Activated naive CD4-positive, alpha-beta T cell treated with anti-CD3 and anti-CD28 coated beads for 36 hours (primary cell): ENCODE data around the gene CELA1. TPM values are rescaled to one million over a fixed set of nuclear protein-coding genes. Genes with fewer than 3 reads are reported as not detected.
"Not testable (repeated sequence)": the region's sequence is repeated elsewhere in the genome, so short reads cannot be mapped to it uniquely, and the experiment has no call there.

Source experiments
- CTCF ChIA-PET: fragments of 350-600 bp; sonication (Branson Sonifier 250); formaldehyde crosslinking; loops from one replicate; lab custom pipeline; 2021; ENCODE audit warnings: antibody characterized with exemption; lab: Charles Lee
- DNase-seq: peaks from one replicate; pipeline ENCODE4 v3.0.0-alpha.2; 2020
- H3K27ac Mint-ChIP-seq: one replicate; pipeline ENCODE4 v1.8.0; 2021; ENCODE audit warnings: mild to moderate bottlenecking, mixed read lengths
- H3K27me3 Mint-ChIP-seq: one replicate; pipeline ENCODE4 v1.8.0; 2021; ENCODE audit warnings: low read depth, mixed read lengths
- H3K36me3 Mint-ChIP-seq: one replicate; pipeline ENCODE4 v1.8.0; 2021; ENCODE audit warnings: low read depth, mixed read lengths
- H3K4me1 Mint-ChIP-seq: one replicate; pipeline ENCODE4 v1.8.0; 2021; ENCODE audit warnings: low read depth, mixed read lengths
- H3K4me3 Mint-ChIP-seq: one replicate; pipeline ENCODE4 v1.8.0; 2021; ENCODE audit warnings: mild to moderate bottlenecking, moderate library complexity, mixed read lengths
- H3K9me3 Mint-ChIP-seq: one replicate; pipeline ENCODE4 v1.8.0; 2021; ENCODE audit warnings: mixed read lengths
- intact Hi-C: fragments of 100-400 bp; cut with micrococcal nuclease; formaldehyde crosslinking; loops from one replicate; pipeline ENCODE4 v1.15.1; 2023
- total RNA-seq, 2 experiments: library from RNA; stranded (reverse); gene quantifications; one replicate each; pipeline ENCODE4 v1.2.3, GENCODE V29; 2021

The CELA1 gene
- total RNA-seq, 2 experiments from 2014 or later, result 0.29 TPM; not detected in 1

- H3K27me3 Mint-ChIP-seq, DNase-seq, H3K9me3 Mint-ChIP-seq, H3K4me3 Mint-ChIP-seq, H3K27ac Mint-ChIP-seq, intact Hi-C loops, H3K36me3 Mint-ChIP-seq: not testable (repeated sequence)
- peaks cover 14% of the 10 kb centered on the region for H3K4me1 Mint-ChIP-seq
- CTCF ChIA-PET, result interaction anchor here (1.1 to 1.3 kb wide), 2 partner anchors 17 to 66 kb away, joined by 3 to 4 read pairs; no protein-coding TSS in a partner anchor
Measured at GRCh38 chr12:51337336-51337735, 9.1 kb downstream of the CELA1 start.

GRCh38 chr12:51335931-51336330, 10.5 kb downstream of the CELA1 start:
- H3K4me1 Mint-ChIP-seq, result peaks cover 8% of the 10 kb centered on the region
- no peak for DNase-seq
- no peaks in the 10 kb centered on the region for H3K9me3 Mint-ChIP-seq
- no peaks in the 10 kb centered on the region for H3K27me3 Mint-ChIP-seq
- intact Hi-C loops, result loop anchor here (1.0 kb wide), 1 partner anchor 29 kb away; no protein-coding TSS in a partner anchor
- H3K4me3 Mint-ChIP-seq, result no peak overlapping the region
- no peaks in the 10 kb centered on the region for H3K36me3 Mint-ChIP-seq
- CTCF ChIA-PET, result interaction anchor here (0.7 to 1.8 kb wide), 2 partner anchors 67 to 159 kb away, joined by 3 to 5 read pairs; no protein-coding TSS in a partner anchor
- no peak overlapping the region for H3K27ac Mint-ChIP-seq

- Mint-ChIP-seq H3K9me3 (no peaks in the 10 kb centered on the region), H3K4me3 (no peak overlapping the region), H3K4me1 (peaks cover 14% of the 10 kb centered on the region), H3K36me3 (no peaks in the 10 kb centered on the region), H3K27ac (no peak overlapping the region), H3K27me3 (no peaks in the 10 kb centered on the region)
- CTCF ChIA-PET, result interaction anchor here (0.6 kb wide), 1 partner anchor 292 kb away, joined by 3 read pairs; no protein-coding TSS in a partner anchor
- DNase-seq, result no peak
- intact Hi-C loops, result no loop called here
Measured at GRCh38 chr12:51334764-51335163, 11.7 kb downstream of the CELA1 start.

GRCh38 chr12:51333536-51333935, 12.9 kb downstream of the CELA1 start:
- no peaks in the 10 kb centered on the region for H3K9me3 Mint-ChIP-seq
- no peaks in the 10 kb centered on the region for H3K27me3 Mint-ChIP-seq
- intact Hi-C loops, result no loop called here
- CTCF ChIA-PET, result interaction anchor here (0.6 kb wide), 1 partner anchor 87 kb away, joined by 4 read pairs; no protein-coding TSS in a partner anchor
- no peak overlapping the region for H3K27ac Mint-ChIP-seq
- no peak for DNase-seq
- H3K36me3 Mint-ChIP-seq, result no peaks in the 10 kb centered on the region
- peaks cover 26% of the 10 kb centered on the region for H3K4me1 Mint-ChIP-seq
- no peak overlapping the region for H3K4me3 Mint-ChIP-seq

GRCh38 chr12:51330186-51330585, 16.3 kb downstream of the CELA1 start:
- Mint-ChIP-seq H3K4me1 (peaks cover 52% of the 10 kb centered on the region), H3K4me3 (no peak overlapping the region)

GRCh38 chr12:51329742-51330141, 16.7 kb downstream of the CELA1 start:
- Mint-ChIP-seq H3K36me3 (peaks cover 2% of the 10 kb centered on the region), H3K27me3 (no peaks in the 10 kb centered on the region), H3K27ac (peak overlapping the region; percentile 2), H3K4me1 (peaks cover 56% of the 10 kb centered on the region), H3K4me3 (peak overlapping the region; percentile 14), H3K9me3 (no peaks in the 10 kb centered on the region)
- intact Hi-C loops, result loop anchor here (1.0 to 10.0 kb wide), 5 partner anchors 7 to 925 kb away; partner anchors contain the start of genes ATF1, LARP4 and LETMD1
- CTCF ChIA-PET, result interaction anchor here (0.8 to 3.7 kb wide), 4 partner anchors 11 to 77 kb away, joined by 3 to 49 read pairs (median 6); no protein-coding TSS in a partner anchor
- DNase-seq, result peak; percentile 61

More at GRCh38 chr12:51330186-51330585, 16.3 kb downstream of the CELA1 start:
- Mint-ChIP-seq H3K36me3 (no peaks in the 10 kb centered on the region), H3K27ac (no peak overlapping the region), H3K9me3 (no peaks in the 10 kb centered on the region), H3K27me3 (no peaks in the 10 kb centered on the region)
- CTCF ChIA-PET, result interaction anchor here (0.8 to 3.7 kb wide), 4 partner anchors 11 to 77 kb away, joined by 3 to 49 read pairs (median 6); no protein-coding TSS in a partner anchor
- intact Hi-C loops, result loop anchor here (1.0 kb wide), 1 partner anchor 8 kb away; no protein-coding TSS in a partner anchor
- DNase-seq, result no peak

GRCh38 chr12:51328587-51328986, 17.9 kb downstream of the CELA1 start:
- Mint-ChIP-seq H3K27me3 (no peaks in the 10 kb centered on the region), H3K4me1 (peaks cover 62% of the 10 kb centered on the region), H3K36me3 (peaks cover 2% of the 10 kb centered on the region), H3K9me3 (no peaks in the 10 kb centered on the region), H3K4me3 (no peak overlapping the region), H3K27ac (peak overlapping the region; percentile 65)
- CTCF ChIA-PET, result interaction anchor here (3.1 kb wide), 1 partner anchor 12 kb away, joined by 31 read pairs; no protein-coding TSS in a partner anchor
- intact Hi-C loops, result loop anchor here (1.0 to 10.0 kb wide), 5 partner anchors 9 to 924 kb away; partner anchors contain the start of genes ATF1, LARP4 and LETMD1
- no peak for DNase-seq

- no peaks in the 10 kb centered on the region for H3K27me3 Mint-ChIP-seq
- H3K4me3 Mint-ChIP-seq, result peak overlapping the region; percentile 65
- peaks cover 15% of the 10 kb centered on the region for H3K36me3 Mint-ChIP-seq
- intact Hi-C loops, result loop anchor here (1.0 to 10.0 kb wide), 5 partner anchors 42 to 922 kb away; partner anchors contain the start of genes ATF1, LARP4 and LETMD1
- DNase-seq, result peak; percentile 37
- H3K4me1 Mint-ChIP-seq, result peaks cover 72% of the 10 kb centered on the region
- CTCF ChIA-PET, result interaction anchor here (1.6 to 3.1 kb wide), 2 partner anchors 14 to 57 kb away, joined by 8 to 31 read pairs; partner anchors contain the start of gene SMAGP
- H3K27ac Mint-ChIP-seq, result peak overlapping the region; percentile 91
- H3K9me3 Mint-ChIP-seq, result no peaks in the 10 kb centered on the region
Measured at GRCh38 chr12:51326698-51327439, 19.6 kb downstream of the CELA1 start.

- Mint-ChIP-seq H3K4me1 (peaks cover 83% of the 10 kb centered on the region), H3K36me3 (peaks cover 24% of the 10 kb centered on the region), H3K27me3 (no peaks in the 10 kb centered on the region), H3K27ac (peak overlapping the region; percentile 82), H3K9me3 (no peaks in the 10 kb centered on the region), H3K4me3 (peak overlapping the region; percentile 64)
- no peak for DNase-seq
- intact Hi-C loops, result loop anchor here (1.0 to 10.0 kb wide), 8 partner anchors 58 to 1578 kb away; partner anchors contain the start of genes ATF1, CSRNP2, LARP4 and LETMD1
- CTCF ChIA-PET, result interaction anchor here (1.5 kb wide), 1 partner anchor 16 kb away, joined by 7 read pairs; no protein-coding TSS in a partner anchor
Measured at GRCh38 chr12:51324953-51325352, 21.5 kb downstream of the CELA1 start.

GRCh38 chr12:51323966-51324895, 22.2 kb downstream of the CELA1 start, which contains the start of gene BIN2:
Gene BIN2, minus strand, starts transcription at chr12:51324174. Its CDS starts 72 bp downstream, at chr12:51324102.
- Mint-ChIP-seq H3K27ac (peak within 1 kb of the TSS; percentile 99), H3K4me1 (peaks cover 83% of the 10 kb centered on the region), H3K36me3 (peaks cover 24% of the 10 kb centered on the region), H3K27me3 (no peaks in the 10 kb centered on the region), H3K9me3 (no peaks in the 10 kb centered on the region), H3K4me3 (peak within 1 kb of the TSS; percentile 95)
- intact Hi-C loops, result loop anchor here (1.0 to 10.0 kb wide), 9 partner anchors 45 to 1577 kb away; partner anchors contain the start of genes ATF1, CSRNP2, LARP4 and TFCP2
- CTCF ChIA-PET, result interaction anchor here (1.5 to 3.4 kb wide), 3 partner anchors 17 to 54 kb away, joined by 7 to 19 read pairs (median 11); partner anchors contain the start of gene SMAGP
- peak; percentile 79 for DNase-seq
